HG03469 (cell line): ENCODE data around the gene TRPV4.

Experiments
- ATAC-seq: cut with Tn5 transposase; IDR thresholded peaks from one replicate; pipeline ENCODE4 v1.9.1; 2021; ENCODE audit warnings: mild to moderate bottlenecking, moderate library complexity, moderate number of reproducible peaks; ENCODE audit not compliant: unreplicated experiment

TRPV4 gene

DNA sequence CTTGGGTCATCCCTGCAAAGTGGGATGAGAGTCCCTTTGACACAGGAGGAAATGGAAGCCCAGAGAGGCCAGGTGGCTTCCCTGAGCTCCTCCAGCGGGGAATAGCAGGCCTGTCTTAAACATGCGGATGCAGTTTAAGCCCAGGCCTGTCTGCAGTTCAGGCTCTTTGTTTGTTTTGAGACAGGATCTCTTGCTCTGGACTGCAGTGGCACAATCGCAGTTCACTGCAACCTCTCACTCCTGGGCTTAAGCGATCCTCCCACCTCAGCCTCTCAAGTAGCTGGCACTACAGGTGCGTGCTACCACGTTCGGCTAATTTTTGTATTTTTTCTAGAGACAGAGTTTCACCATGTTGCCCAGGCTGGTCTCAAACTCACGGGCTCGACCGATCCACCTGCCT, 3.5 kb downstream of the TRPV4 start:
- ATAC-seq: no peak

DNA sequence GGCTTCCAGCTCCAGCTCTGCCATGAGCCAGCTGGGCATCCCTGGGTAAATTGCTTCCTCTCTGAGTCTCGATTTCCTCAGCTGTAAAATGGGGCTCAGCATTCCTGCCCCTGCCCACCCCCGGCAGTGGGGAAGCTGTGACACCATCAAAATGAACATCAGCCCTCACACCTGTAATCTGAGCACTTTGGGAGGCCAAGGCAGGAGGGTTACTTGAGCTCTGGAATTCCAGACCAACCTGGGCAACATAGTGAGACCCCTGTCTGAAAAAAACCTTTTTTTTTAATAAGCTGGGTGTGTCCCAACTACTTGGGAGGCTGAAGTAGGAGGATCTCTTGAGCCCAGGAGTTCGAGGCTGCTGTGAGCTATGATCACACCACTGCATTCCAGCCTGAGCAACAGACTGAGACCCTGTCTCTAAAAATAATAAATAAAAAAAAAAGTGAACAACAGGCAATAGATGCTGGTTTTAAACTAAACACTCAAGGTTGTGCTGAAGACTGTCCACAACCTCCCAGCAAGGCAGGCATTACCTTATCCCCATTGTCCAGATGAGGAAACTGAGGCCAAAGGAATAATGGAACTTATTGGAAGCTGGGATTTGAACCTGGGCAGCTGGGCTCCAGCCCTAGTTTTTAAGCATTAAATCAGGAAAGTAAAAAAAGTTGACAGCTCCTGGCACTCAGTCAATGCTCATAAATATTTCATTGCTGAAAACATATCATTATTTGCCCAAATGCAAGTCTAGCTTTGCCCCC, 4.3 kb downstream of the TRPV4 start:
- no peak for ATAC-seq

DNA sequence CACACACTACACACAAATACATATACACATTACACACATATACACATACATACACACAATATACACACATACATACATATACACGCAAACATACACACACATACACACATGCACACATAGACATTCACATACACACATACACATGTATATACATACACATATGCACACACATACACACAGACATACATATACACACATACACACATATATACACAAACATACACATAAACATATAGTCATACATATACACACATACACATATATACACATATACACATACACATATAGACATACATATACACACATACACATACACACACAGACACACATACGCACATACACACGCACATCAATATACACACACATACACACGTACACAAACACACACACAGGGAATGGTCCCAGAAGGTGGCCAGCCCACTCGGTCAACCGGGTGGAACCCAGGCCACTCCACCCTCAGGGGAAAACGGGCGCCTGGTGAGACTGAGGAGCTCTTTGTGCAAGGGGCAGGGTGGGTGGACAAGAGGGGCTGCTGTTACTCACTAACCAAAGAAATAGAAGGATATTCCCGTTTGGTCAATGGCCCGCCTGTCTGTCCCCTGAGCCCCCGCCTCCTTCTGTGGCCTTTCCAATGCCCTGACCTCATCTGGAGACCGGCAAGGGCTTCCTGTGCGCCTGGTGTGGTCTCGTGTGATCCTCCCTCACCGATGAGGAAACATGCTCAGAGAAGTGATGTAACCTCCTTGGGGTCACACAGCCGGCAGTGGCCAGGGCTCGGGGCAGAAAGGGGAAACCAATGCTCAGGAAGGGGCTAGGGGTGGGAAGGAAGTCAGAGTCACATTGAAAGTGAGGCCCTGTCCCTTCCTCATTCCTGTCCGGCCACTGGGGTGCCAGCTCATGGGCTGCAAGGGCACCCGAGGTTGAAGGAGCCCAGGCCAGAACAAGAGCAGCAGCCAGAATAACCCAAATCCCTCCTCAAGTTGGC, 5.3 kb downstream of the TRPV4 start:
- no peak for ATAC-seq

DNA sequence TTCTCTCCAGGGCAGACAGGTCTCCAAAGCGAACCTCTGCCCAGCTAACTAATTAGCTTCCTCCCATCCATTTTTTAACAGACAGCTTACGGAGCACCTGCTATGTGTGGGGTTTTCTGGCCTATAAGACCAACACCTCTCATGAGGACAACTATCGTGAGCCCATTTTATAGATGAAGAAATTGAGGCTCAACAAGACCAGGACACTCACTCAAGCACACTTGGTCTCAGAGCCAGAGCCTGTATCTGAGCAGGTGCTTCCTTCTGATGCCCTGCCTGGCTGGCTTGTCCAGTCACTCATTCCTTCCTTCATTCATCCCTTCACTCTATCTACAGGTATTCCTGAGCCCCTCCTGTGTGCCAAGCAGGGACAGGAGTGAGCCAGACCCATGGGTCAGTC, 6.1 kb downstream of the TRPV4 start:
- ATAC-seq: no peak

DNA sequence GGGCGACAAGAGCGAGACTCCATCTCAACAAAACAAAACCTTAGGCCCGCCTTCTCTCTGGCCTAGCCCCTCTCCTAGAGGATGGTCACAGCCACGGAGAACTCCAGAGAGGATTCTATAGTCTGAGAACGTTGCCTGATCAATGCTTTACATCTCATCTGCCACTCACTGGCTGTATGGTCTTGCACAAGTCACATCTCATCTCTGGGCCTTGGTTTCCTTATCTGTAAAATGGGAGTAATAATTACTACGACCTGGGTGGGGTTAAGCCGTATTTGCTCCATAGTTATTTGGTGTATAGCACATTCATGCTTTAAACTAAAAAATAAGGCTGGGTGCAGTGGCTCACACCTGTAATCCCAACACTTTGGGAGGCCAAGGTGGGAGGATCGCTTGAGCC, 8.5 kb downstream of the TRPV4 start:
- ATAC-seq: no peak

DNA sequence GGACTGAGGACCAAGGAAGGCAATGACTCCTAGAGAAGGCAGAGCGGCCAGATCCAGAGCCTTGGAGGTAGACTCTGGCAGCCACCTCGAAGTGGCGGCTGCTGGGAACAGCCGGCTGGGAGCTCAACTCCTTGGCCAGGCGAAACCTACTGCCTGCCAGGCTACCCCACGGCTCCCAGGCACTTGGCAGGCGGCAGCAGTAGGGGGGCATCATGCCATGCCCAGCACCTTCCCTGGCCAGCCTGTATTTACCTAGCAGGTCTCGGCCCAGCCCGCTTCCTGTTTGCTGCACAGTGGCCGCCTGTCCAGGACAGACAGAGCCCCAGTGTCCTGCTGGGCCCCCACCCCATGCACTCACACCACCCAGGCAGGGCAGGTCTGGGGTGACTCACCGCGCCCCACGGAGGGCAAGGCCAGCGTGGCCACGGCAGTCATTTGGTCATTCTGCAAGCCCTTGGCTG, 10.2 kb downstream of the TRPV4 start:
- ATAC-seq: no peak

DNA sequence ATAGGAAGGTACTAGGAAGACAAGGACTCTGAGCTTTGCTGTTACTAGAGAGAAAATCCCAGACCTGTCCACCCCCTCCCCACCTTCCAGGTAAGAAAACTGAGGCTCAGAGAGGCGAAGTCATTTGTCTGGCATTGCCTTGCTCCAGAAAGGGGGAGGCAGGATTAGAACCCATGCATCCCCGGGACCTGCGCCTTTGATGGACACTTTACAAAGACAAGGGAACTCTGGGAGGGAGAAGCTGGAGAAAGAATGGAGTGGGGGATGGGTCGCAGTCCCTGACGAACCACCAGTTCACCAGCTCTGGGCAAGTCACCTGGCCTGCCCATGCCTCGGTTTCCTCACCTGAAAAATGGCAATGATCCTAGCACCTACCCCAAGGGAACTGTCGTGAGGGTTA, 10.8 kb downstream of the TRPV4 start:
- no peak for ATAC-seq

DNA sequence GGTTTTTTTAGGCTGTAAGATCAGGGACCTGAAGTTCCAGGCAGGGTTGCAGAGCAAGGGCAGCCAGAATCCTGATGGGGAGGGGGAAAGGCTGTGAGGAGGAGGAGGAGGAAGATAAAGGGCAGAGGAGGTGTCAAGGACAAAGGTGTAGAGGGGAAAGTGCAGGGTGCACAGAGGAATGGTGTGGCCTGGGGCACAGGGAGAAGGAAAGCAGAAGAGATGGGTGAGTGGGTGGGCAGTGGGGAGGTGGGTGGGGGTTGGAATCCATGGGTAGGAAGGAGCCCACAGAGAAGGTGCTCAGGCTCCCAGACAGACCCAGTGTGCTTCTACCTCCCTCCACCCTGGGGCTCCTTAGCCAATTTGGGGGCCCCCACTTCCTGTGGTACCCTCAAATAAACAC, 11.2 kb downstream of the TRPV4 start:
- no peak for ATAC-seq

DNA sequence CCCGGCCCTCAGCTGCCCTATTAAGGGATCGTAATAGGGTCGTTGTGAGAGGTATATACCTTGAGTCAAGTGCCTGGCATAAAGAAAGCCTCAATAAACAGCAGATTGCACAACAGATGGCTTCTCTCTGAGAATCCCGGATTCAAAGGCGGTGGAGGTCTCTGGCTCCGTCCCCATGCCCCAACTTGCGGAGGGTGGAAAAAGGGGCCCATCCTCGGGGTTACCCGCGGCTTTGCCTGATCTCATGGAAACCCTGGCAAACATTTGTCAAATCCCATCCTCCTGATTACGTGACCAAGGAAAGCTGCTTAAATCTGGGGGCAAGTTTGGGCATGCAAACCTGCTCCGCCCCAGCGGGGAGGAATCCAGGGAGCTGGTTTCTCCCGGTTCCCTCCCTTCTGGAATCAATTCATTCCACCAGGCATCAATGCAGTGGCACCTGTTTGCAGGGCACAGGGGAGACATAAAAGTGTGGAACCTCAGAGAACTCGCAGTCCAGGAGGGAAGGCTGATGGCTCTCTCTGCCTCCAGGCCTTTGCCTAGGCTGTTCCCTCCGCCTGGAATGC, 12.3 kb downstream of the TRPV4 start:
- ATAC-seq: no peak

DNA sequence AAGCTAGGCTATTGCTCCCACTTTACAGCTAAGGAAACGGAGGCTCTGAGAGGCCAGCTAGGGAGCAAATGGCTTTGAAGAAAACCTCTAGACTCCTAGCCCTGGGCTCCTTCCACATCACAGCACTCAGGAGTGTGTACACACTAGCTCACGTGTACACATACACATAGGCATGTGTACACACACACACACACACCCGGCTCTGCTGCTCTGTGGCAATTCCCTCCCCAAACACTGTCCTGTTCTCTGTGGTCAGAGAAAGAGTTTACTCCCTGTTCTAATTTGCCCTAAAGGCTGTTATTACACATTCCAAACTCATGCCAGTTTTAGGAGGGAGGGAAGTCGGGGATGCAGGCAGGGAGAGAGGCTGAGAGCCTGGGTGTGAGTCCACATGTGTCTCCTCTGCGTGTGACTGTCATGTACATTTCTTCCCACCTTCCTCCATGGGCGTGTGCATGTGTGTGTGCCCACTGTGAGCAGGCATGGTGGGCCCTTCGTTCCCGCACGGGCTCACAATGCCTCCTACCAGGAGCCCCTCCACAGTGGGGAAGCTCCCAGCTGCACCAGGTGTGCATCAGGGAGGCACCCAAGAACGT, 14.2 kb downstream of the TRPV4 start:
- no peak for ATAC-seq

DNA sequence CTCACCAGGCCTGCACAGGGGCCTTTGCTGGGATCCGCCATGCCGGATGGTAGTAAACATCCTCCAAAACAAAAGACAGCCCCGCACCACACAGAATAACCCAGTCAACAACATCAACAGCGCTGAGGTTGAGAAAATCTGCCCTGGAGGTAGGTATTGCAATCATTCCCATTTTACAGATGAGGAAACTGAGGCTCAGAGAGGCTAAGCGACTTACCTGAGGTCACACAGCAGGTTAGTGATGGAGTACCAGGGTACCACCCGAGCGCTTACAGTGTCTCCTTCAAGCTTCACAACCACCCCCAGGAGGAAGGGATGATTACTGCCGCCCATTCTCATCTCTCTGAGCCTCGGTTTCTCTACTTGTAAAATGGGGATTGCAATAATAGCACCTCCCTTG, 14.9 kb downstream of the TRPV4 start:
- ATAC-seq: no peak

DNA sequence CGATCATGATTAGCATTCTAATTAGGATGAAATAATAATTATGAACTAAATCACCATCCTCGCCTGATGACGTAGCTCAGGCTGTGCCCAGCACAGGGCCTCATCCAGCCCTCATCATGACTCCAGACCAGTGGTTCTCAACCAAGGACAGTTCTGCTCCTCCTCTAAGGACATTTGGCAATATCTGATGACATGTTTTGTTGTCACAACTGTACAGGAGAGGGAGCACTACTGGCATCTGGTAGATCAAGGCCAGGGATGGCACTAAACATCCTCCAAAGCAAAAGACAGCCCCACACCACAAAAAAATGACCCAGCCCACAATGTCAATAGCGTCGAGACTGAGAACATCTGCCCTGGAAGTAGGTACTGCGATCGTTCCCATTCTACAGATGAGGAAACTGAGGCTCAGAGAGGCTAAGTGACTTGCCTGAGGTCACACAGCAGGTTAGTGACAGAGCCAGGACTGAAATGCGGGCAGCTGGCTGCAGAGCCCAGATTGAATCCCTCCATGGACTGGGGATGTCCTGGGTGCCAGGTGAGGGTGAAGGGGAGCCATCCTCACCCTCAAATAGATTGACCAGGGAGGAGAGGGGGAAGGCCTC, 15.5 kb downstream of the TRPV4 start:
- no peak for ATAC-seq

DNA sequence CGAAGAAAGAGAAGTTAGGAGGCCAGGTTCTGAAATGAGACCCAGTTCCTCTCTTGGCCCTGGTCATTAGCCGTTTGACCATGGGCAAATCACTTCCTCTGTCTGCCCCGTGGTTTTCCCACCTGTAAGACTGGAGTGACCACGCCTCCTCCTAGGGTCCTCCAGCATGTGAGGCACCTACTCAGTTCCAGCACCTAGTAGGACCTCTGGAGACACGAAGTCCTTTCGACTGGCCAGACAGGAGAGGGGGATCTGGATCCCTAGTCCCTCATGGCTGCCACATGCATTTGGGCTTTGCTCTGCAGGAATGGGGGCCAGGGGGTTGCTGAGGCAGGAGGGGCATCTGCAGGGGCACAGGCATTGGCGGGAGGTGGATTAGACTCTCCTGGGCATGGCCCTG, 16.3 kb downstream of the TRPV4 start:
- no peak for ATAC-seq

DNA sequence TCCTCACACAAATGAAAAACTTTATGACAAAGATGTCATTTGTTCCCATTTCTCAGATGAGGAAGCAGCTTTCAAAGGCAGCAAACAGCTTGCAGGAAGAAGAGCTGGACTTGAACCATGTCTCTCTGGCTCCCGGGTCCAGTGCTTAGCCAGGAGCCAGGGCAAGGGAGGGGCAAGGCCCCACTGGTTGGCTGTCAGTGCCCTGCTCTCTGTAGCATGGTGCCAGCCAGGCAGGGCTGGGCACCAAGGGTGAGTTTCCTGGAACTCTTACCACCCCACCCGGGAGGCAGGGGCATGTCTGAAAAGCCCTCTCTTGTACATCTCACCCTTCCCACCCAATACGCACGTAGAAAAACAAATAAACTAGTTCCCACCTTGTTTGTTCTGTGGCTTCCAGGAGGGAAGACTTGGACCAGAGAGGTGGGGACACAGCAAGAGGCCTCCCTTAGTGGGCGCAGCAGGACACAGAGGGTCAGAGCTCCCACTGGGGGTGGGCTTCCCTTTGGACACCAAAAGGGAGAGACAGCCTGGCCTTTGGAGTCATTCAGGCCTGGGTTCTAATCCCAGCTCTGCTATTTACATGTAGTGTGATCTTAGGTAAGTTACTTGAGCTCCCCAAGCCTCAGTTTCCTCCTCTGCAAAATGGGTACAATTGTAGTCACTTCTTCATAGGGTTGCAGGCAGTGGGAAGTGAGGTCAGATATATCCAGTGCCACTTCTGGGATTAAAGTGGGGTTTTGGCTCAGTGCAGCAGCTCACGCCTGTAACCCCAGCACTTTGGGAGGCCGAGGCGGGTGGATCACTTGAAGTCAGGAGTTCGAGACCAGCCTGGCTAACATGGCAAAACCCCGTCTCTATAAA, 17.2 kb downstream of the TRPV4 start:
- ATAC-seq: no peak

DNA sequence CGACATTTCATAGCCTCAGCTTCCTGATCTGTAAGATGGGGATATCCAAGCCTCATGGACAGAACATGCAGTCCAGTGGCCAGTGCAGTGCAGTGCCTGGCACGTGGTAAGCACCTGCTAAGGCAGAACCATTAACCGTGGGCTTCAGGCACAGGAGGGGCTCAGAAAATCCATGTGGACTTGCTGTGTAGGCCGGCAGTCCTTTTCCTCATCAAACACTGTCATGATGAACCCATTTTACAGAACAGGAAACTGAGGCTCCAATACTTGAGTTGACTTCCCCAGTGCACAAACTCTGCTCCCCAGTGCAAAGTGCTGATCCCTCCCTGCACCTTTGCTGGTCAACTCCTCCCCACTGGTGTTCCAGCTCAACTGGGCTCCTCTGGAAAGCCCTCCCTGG, 18.0 kb downstream of the TRPV4 start:
- no peak for ATAC-seq

DNA sequence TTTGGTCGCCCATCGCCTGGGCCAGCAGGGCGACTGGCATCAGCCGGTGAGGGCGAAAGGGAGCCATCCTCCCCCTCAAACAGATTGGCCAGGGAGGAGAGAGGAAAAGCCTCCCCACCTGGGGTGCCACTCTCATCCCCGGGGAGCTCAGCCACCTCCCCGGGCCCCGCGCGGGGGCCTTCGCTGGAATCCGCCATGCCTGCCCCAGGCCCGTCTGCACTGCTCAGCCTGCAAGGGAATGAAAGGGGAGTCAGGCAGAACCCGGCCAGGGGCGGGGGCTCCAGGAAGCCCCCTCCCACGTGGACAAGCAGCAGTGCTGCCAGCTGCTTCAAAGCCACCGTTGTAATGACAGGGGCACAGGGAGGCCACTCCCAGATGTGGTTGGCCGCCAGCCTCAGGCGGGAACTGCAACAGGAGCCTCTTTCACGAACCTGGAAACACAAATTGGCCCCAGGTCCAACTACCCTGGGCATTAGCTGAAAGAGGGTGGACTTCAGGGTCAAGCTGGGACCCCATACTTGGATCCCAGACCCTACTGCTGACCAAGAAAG, 18.5 kb downstream of the TRPV4 start:
- no peak for ATAC-seq

DNA sequence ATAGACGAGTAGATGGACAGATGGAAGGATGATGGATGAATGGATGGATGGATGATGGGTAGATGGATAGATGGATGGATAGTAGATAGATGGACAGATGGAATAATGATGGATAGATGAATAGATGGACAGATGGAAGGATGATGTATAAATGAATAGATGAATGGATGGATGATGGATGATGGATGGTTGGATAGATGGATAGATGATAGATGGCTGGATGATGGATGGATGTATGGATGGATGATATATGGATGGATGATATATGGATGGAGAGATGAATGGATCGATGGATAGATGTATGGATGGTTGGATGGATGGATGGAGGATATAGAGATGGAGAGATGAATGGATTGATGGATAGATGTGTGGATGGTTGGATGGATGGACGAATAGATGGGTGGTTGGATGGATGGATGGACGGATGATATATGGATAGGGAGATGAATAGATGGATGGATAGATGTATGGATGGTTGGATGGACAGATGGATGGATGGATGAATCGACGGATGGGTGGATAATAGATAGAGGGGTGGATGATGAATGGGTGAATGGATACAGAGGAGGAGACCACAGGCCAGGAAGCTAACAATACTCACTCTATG, 19.3 kb downstream of the TRPV4 start:
- ATAC-seq: no peak

DNA sequence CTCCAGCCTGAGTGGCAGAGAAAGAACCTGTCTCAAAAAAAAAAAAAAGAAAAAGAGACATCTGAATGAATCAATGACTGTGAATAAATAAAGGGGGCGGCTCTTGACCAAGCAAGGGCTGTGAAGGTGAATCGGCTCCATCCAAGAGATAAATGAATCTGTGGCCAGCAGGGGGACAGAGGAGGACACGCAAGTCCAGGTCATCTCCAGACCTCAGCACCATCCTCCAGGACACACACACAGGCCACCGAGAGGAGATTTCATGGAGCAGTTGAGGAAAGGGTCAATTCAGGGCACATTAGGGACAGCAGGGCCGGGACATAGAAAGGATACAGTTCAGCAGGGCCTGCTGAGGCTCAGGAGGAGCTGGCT, 21.6 kb downstream of the TRPV4 start:
- ATAC-seq: no peak

DNA sequence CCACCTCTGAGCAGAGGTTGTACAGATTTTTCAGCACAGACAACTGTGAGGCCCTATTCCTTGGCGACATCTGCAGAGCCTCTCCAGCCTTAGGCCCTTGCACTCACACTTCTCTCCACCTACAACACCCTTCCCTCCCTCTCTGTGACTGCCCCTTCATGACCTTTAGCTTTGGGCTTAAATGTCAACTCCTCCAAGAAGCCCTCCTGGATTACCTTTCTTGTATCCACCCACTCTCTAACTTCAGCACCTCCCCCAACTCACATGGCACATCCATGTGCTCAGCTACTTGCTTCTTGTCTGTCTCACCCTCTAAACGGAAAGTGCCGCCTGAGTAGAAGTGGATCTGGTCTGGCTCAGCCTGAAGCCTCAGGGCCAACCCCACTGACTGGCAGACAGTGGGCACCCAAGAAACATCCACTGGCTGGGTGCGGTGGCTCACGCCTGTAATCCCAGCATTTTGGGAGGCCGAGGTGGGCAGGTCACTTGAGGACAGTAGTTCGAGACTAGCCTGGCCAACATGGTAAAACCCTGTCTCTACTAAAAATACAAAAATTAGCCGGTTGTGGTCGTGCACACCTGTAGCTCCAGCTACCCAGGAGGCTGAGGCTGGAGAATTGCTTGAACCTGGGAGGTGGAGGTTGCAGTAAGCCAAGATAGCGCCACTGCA, 22.1 kb downstream of the TRPV4 start:
- no peak for ATAC-seq
